Skeletal muscle cell (primary cell): ENCODE data around the gene MAP7.

Experiments used
- DNase-seq: peaks from one replicate; pipeline ENCODE4 v3.0.0-alpha.2; 2010; ENCODE audit warnings: low read depth
- H3K4me3 ChIP-seq: 2 replicates; pipeline ENCODE4 v1.5.1; 2011; ENCODE audit warnings: low read depth, mild to moderate bottlenecking, control low read depth, low read length, moderate library complexity

Gene MAP7

DNA sequence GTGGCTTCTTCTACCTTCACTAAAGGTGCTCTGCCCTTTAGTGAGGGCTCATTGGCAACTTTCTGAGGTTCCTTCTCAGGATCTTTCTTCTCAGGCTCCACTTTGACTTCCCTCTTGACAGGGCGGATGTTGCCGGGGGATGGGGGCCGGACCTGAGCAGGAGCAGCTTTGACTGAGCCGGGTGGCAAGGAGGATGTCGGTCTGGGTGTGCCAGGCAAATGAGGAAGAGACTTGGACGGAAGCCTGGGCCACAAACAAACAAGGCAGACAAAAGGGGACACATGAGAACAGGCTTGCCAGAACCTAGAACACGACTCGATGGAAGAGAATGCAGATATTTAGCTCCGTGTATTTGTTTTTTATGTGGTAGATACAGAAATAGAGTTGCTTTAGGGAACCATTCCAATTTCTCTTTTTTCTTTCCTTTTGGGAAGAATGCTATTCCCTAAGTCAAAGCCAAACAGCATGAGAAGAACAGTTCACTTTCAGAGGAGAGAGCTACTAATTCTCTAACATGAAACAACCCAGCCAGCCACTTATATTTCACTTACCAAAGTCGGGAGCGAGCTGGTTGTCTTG lies 184.4 kb downstream of the MAP7 start:
- no peak for DNase-seq
- H3K4me3 ChIP-seq, result no peak overlapping the region

DNA sequence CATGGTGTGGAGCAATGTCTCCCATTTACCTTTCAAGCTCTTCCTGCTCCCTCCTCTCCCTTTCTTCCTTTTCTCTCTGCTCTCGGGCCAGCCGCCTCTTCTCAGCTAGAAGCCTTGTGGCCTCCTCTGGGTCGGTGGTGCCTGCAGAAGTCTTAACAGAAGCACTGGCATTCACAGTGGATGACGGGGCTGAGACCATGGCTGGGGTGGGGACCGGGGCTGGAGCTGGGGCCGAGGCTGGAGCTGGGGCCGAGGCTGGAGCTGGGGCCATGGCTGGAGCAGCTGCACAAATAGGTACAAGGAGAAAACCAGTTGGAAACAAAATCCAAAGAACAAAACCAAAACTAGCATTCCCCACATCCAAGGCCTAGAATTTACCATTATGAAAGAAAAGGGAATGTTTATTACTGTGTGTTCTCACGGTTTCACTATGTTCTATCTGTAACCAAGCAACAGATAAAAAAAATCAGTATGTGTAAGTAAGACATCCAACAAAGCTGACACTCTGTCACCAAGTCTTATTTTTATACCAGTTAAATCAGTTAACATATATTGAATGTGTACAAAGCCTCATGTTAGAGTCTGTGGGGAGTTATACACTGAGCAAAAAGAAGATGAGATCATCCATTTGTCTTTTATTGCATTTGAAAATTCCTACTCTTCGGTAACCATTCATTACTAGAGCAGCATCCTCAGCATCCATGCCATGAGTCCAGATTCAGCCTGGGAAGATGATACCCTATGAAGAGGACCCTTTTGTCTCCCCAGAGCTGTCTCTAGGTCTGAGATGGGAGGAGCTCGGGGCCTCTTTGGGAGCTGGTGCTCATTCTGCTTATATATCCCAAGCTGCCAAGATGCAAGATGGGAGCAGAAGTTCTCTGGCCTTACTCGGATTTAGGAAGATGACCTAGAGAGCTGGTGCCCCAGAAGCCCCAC lies 187.5 kb downstream of the MAP7 start:
- no peak for DNase-seq

DNA sequence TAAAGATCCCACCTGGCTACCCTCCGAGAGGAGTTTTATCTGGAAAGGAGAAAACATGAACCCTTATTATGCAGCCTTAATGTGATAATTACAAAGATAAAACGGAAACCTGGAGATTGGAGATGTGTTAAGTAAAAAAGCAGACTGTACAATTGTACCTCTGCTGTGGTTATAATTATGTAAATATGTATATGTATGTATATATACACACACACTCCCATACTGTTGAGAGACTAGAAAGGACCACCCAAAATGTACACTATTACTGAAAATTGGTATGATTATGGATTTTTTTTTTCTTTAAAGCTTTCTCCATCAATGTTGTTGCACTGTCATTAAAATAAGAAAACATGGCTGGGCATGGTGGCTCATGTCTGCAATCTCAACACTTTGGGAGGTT lies 188.4 kb downstream of the MAP7 start:
- no peak overlapping the region for H3K4me3 ChIP-seq
- no peak for DNase-seq

More for the DNA sequence above, 187.5 kb downstream of the MAP7 start:
- H3K4me3 ChIP-seq, result no peak overlapping the region

DNA sequence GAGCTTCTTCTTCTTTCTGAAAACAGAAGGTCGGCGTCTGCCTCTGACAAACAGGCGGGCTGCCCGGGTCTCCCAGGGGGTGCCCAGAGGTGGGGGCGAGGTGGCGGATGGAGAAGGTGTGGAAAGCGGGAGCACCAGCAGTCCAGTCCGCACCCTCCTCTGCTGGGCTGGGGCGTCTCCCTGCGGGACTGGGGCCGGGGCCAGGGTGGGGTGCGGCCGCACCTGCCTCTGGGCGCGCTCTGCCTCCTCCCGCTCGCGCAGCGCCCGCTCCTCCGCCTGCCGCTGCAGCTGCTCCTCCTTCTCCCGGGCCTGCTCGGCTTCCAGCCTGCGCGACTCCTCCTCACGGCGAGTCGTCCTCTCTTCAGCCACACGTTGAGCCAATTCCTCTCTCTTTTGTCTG lies 189.4 kb downstream of the MAP7 start:
- no peak for DNase-seq
- no peak overlapping the region for H3K4me3 ChIP-seq

DNA sequence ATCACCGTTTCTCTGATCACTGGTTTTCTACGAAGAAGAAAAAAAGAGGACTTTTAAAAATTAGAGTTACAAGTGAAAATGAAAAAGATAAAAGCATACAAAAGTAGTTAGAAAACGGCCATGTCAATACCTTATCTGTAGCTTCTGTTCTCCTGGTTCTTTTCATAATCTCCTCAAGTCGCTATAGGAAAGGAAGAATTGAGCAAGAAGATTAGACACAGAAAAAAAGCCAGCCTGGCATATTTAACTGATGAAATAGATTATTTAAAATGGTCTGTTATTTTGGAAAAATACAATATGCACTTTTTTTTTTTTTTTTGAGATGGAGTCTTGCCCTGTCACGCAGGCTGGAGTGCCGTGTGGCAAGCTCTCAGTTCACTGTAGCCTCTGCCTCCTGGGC lies 190.4 kb downstream of the MAP7 start:
- no peak for DNase-seq
- H3K4me3 ChIP-seq, result no peak overlapping the region

DNA sequence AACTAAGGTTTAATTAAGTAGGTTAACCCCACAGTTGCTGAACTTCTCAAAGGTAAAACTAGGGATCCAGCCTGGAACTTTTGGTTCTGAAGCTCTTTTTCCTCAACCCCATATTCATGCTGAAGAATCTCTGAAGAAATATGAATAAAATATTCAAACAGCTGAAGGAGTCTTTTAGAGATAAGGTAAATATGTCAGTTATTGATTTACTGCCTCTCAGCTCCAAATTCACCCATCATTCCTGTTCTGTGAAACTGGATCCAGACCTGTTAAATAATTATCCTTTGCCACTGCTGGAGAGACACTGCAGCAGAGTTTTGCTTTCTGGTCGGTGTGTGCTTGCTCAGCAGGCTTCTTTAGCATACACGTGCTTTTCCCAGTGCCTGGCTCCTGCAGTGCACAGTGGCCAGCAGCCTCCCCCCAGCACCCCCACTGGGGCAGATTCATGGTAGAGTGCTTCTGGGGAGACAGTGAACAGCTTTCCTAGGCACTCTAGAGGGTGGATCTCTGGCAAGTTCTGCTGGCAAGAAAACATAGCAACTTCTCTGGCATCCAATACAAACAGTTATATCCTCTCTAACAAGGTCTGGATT lies 198.6 kb downstream of the MAP7 start:
- no peak for DNase-seq

DNA sequence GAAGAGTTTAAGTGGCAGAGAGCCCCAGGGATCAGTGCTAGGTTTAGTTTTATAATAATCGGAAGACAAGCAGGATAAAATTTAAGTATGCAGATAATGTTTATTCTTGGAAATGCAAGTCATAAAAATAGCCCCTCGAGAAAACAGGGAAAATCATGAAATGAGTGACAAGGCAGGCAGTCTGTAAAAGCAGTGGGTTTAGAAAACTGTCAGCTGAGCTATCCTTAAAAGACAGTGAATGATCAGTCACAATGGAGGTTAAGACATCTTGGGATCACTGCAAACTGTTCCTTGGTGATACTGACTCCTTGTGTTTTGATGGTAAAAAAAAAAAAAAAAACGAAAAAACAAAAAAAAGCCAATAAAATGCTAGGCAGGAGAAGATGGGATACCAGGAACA lies 199.3 kb downstream of the MAP7 start:
- no peak overlapping the region for H3K4me3 ChIP-seq
- DNase-seq, result no peak

More for the DNA sequence above, 198.6 kb downstream of the MAP7 start:
- H3K4me3 ChIP-seq, result no peak overlapping the region

DNA sequence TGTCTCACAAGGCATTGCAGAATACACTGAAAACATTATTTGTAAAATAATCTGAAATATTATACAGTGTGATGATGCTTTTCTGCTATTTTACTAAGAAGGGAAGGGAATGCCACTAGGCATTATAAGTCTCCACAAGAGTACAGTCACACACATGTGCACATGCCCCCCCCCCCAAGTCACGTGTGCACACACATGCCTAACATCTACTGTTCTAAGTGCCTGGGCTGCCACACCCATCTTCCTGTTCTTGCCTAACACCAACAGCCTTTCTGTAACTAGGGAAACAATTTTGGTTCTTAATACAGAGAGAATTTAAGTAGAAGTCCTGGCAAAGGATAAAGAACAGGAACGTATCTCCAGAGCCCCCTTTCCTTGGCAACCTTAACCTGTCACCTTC lies 202.4 kb downstream of the MAP7 start:
- H3K4me3 ChIP-seq, result no peak overlapping the region
- DNase-seq, result no peak

DNA sequence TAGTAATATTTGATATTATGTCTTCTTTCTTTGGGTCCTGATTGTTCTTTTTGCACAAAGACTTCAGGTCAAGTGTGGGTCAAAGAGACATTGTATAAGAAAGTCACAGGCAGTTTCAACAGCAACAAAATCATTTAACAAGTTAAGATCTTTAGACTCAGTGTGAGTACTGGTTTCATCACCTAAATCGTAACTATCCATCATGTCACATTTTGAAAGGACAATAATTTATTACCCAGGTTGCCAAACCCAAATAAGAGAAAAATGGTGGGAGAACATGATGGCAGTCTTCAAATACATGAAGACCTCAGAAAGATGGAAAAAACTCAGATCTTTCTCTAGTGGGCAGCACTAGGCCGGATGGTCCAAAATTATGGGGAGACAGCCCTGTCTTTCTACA lies 205.1 kb downstream of the MAP7 start:
- no peak for DNase-seq
- no peak overlapping the region for H3K4me3 ChIP-seq

DNA sequence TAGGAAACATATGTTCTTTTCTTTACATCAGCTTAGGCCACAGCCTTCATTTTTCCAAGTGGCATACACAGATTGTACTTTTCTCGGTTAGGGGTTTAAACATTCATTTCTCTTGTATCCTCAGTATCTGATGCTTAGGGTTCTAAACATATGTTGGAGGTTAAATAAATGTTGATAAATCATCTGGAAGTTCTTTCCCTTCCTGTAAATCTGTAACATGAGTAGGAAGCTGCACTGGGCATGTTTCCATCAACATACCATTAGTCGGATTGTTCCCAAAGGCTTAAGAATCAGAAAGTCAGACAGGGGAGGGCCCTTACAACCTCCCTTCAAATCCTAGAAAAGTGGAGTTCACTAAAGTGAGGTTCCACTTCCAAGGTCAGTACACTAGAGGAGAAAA lies 205.8 kb downstream of the MAP7 start:
- peak; percentile 85 for DNase-seq
- H3K4me3 ChIP-seq, result no peak overlapping the region

DNA sequence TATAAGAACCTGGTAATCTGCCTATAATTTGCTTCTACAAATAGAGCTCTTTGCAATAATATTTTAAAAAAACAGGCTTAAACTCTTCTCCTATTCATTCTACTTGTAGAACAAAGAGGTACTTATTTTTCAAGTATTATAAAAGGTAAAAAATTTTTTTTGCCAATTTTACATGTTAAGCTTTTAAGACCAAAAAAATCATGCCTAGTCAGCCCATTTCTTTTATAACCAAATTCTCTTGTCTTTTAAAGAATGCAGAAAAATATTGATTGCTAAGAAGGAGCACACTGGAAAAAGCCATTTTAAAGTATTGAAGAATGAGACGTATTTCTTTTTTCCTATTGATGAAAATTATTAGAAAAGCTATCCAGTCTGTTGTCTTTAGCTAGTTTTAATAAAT lies 206.5 kb downstream of the MAP7 start:
- no peak for DNase-seq

DNA sequence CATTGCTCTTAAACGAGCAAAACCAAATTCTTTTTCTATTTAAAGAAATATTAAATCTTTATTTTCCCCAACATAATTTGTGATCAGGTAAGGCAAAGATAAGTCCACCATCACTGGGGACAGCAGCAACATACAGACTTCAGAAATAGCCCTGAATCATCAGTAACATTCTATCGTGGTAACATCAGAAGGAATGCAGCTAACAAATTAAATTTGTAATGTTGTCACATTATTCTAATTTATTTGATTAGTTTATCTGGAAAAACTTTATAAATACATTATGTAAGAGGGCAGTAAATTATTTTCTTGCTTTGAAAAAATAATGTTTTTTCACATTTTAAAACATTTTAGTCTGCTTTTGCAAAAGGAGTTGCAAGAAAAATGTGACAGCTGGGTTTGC lies 206.9 kb downstream of the MAP7 start:
- no peak overlapping the region for H3K4me3 ChIP-seq
- no peak for DNase-seq

More for the DNA sequence above, 206.5 kb downstream of the MAP7 start:
- no peak overlapping the region for H3K4me3 ChIP-seq

DNA sequence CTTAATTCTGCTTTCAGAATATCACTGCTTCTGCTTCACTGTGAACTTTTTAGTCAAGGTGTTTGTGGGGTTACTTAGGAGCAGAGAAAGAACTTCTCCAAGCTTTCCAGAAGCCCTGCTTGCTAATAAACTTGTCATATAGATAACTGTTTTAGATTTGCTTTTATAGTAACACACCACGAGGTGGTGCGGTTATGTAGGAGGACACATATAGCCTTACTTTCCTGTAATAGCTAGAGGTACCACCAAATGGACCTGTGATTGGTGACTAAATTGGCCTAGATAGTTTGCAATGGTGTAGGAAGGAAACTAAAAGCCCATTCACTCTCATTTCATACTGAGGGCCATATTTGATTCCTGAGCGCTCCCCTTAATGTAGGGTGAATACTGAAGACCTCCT lies 208.3 kb downstream of the MAP7 start:
- no peak overlapping the region for H3K4me3 ChIP-seq
- DNase-seq, result no peak

DNA sequence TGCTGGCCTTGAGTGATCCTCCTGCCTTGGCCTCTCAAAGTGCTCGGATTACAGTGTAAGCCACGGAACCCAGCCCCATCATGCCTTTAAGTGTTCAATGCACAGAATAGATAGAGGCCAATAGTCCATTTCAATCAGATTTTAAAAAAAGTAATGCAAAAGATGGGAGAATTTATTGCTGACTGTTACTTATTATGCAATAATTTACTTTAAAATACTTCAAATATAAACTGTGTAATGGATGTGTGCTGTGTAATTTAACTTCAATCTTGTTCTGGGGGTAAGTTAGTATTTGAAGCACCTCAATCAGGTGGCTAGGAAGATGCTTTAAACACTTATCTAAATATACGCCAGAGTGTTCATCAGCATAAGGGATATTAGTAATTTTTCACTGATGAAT lies 208.9 kb downstream of the MAP7 start:
- no peak for DNase-seq
- no peak overlapping the region for H3K4me3 ChIP-seq

DNA sequence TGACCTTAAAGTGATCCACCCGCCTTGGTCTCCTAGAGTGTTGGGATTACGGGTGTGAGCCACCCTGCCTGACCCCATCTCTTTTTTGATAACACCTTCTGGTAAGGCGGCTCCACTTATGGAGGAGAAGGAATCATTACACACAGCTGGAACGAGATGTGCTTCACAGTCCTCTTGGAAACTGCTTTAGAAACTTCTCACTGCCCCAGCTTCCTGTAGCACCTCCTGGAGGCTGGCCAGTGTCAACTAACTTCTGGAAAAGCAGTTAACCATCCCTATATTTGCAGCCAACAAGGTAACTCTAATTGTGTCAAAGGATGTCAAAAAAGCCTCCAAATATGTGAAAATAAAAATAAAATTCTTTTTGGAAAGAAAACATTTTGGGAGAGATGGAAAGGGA lies 211.7 kb downstream of the MAP7 start:
- no peak for DNase-seq
- H3K4me3 ChIP-seq, result no peak overlapping the region

DNA sequence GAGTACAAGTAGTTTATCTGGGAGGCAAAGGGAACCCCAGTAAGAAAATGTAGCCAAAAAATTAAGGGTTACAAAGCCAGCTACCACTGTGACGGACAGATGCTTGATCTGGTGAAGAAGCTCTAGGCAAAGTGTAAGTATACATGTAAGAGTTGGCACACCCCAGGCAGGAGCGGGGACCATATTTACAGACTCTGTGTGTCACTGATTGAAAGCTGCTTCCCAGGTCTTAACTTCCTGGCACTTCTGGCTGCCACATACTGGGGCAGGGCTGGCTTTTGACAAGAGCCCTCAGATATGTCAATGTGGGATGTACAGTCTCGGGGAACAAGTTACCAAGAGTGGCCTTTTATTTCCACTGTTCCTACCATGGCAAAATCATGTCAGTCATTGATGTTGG lies 212.6 kb downstream of the MAP7 start:
- no peak overlapping the region for H3K4me3 ChIP-seq
- no peak for DNase-seq

DNA sequence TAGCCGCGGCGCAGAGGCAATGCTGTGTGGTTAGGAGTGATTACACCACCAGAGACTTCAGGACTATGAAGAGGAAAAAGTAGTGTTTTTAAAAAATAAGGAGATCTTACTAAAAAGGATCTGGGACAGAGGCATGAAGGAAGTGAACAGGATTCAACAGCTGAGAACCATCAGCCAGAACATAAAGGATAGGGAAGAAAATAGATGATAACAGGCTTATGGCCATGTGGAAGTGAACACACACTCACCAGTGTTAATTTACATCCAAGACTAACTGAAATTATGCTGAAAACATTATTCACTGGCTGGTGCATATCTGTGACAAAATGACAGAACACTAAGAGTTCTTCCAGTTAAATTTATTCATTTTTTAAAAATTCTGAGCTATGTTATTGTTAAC lies 213.1 kb downstream of the MAP7 start:
- no peak overlapping the region for H3K4me3 ChIP-seq
- no peak for DNase-seq

DNA sequence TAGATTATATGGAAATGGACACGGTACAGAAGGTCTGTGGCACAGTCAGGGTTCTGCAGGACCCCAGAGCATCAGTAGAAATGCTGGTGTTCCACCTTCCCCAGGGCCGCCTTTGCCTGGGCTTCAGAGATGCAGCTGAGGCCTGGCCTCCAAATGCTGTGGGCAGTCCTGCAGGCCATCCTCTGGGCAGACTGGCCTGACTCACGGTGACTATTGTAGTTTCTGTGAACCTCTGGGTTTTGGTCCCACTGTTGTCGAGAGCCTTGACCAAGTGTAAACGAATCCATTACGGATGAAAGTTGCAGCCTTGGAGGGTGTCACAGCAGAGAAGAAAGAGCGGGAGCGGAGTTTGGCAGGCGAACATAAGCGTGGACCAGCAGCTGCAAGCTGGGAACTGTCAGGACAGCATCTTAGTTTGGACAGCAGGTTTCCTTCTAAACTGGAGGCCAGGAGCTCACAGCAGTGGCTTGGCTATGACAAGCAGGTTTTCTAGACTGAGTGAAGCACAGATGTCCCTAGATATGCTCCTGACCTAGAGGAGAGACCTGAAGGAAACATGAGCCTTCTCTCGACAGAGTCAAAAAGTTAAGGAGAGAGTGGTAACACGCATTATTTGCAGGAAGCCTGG lies 214.4 kb downstream of the MAP7 start:
- DNase-seq, result no peak
- H3K4me3 ChIP-seq, result no peak overlapping the region

DNA sequence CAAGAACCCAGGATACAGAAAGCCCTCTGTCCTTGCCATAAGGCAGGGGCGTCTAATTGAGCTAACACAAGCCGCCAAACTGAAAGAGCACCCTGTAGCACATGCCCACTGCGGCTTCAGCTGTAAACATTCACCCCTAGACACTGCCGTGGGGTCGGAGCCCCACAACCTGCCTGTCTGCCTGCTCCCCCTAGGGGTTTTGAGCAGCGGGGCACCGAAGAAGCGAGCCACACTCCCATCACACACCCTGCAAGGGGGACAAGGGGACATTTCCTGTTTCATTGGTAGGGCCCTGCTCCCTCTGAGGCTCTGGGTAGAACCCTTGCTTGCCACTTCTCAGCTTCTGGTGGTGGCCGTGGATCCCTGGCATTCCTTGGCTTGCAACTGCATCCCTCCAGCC lies 215.4 kb downstream of the MAP7 start:
- DNase-seq, result no peak
- no peak overlapping the region for H3K4me3 ChIP-seq

DNA sequence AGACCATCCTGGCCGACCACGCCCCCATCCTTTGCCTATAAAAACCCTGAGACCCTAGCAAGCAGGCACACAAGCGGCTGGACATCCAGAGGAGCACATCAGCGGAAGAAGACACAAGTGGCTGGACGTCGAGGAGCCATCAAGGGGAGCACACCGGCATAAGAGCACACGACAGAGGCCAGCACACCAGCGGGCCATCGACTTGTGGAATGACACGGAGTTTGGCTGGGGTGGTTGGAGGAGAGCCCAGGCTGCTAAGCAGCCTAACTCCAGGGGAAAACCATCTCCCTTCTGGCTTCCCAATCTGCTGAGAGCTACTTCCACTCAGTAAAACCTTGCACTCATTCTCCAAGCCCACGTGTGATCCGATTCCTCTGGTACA lies 215.8 kb downstream of the MAP7 start:
- H3K4me3 ChIP-seq, result no peak overlapping the region
- no peak for DNase-seq
